ENCODE results near the gene LRRC7.

LRRC7 gene

DNA sequence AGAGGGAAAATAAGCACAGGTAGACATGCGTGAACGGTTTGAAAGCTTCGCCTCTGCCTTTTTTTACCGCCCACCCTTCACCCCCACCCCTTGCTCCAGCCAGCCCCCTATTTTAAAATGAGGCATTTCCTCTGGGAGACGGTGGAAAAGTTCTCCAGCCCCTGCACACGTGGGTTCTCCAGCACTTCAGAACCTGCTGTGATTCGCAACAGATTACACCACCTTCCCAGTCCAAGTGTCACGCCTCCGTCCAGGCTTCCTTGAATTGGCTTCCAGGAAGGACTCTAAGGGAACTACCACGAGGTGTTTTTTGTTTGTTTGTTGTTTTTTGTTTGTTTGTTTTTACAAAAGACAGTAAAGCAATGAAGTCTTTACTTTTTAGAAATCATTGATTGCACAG lies 2.6 kb downstream of the LRRC7 start:
- H3K4me3 ChIP-seq (ENCODE audit: low read depth, low read length): no peak overlapping the region
- H3K27ac ChIP-seq: no peak overlapping the region
- H3K36me3 ChIP-seq: no peaks in the 10 kb centered on the region
- H3K27me3 ChIP-seq (ENCODE audit: insufficient read depth, low read depth, severe bottlenecking): no peaks in the 10 kb centered on the region
- H3K9me3 ChIP-seq (ENCODE audit: severe bottlenecking): no peaks in the 10 kb centered on the region
- TF ChIP-seq, protein P1, sequence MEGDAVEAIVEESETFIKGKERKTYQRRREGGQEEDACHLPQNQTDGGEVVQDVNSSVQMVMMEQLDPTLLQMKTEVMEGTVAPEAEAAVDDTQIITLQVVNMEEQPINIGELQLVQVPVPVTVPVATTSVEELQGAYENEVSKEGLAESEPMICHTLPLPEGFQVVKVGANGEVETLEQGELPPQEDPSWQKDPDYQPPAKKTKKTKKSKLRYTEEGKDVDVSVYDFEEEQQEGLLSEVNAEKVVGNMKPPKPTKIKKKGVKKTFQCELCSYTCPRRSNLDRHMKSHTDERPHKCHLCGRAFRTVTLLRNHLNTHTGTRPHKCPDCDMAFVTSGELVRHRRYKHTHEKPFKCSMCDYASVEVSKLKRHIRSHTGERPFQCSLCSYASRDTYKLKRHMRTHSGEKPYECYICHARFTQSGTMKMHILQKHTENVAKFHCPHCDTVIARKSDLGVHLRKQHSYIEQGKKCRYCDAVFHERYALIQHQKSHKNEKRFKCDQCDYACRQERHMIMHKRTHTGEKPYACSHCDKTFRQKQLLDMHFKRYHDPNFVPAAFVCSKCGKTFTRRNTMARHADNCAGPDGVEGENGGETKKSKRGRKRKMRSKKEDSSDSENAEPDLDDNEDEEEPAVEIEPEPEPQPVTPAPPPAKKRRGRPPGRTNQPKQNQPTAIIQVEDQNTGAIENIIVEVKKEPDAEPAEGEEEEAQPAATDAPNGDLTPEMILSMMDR (IDR thresholded peaks at IDR 0.05; ENCODE audit: low read depth, low read length): no peak
- no peak for DNase-seq

DNA sequence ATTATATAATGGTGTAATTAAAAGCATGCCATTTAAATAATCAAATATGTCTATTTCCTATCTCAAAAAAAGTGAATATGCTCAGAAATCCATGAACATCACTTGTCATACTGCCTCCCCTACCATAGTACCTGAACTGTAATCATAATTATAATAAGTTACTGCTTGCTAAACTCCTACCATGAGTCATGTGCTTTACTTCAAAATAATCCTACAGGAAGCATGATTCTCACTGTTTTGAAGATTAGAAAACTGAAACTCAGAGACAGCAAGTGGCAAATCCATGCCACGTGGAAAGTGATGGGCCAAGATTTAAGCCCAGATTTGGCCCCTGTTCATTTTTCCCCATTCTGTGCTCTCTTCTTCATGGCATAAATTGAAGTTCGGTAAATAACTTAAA lies 5.2 kb downstream of the LRRC7 start:
- no peaks in the 10 kb centered on the region for H3K36me3 ChIP-seq
- no peak overlapping the region for H3K4me3 ChIP-seq (ENCODE audit: low read depth, low read length)
- no peak for DNase-seq
- TF ChIP-seq, protein P1 (IDR thresholded peaks at IDR 0.05; ENCODE audit: low read depth, low read length): no peak
- no peaks in the 10 kb centered on the region for H3K27me3 ChIP-seq (ENCODE audit: insufficient read depth, low read depth, severe bottlenecking)
- H3K9me3 ChIP-seq (ENCODE audit: severe bottlenecking): no peaks in the 10 kb centered on the region
- no peak overlapping the region for H3K27ac ChIP-seq

DNA sequence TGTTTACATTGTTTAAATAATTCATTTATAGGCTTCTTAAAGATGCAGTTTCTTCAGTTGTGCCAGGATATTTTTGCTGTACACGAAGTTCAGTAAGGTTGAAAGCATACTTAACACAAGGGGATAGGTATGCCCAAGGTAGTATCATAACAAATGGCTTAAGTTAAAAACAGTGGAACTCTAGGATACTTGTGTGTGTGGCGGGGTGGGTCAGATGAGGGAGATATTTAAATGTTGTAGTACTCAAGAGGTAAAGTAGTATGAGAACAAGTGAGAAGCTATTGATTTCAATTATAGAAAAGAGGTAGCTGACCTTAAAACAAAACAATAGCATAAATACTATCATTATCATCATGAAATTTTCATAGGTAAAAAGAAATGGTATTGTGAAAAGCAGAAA lies 6.2 kb downstream of the LRRC7 start:
- H3K4me3 ChIP-seq (ENCODE audit: low read depth, low read length): no peak overlapping the region
- no peaks in the 10 kb centered on the region for H3K27me3 ChIP-seq (ENCODE audit: insufficient read depth, low read depth, severe bottlenecking)
- no peaks in the 10 kb centered on the region for H3K36me3 ChIP-seq
- TF ChIP-seq, protein P1 (IDR thresholded peaks at IDR 0.05; ENCODE audit: low read depth, low read length): no peak
- no peaks in the 10 kb centered on the region for H3K9me3 ChIP-seq (ENCODE audit: severe bottlenecking)
- no peak overlapping the region for H3K27ac ChIP-seq
- no peak for DNase-seq

DNA sequence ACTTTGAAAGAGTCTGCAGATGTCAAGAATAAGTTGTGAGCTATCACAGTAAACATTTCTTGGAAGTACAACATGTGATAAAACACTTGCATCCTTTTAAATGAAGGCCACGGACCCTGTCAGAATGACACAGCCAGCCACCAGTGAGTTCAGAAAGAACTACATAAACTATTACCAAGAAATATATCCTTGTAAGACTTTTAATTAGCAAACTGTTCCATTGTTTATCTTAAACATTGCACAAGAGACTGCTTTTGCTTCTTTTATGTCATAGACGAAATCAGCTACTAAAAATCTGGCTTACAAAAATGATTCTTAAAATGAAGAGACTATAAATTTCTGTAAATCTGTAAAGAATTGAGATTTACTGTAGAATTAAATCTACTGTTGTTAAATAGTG lies 17.9 kb downstream of the LRRC7 start:
- Histone ChIP-seq H3K27ac (no peak overlapping the region), H3K4me3 (ENCODE audit: low read depth, low read length) (no peak overlapping the region), H3K9me3 (ENCODE audit: severe bottlenecking) (no peaks in the 10 kb centered on the region), H3K36me3 (no peaks in the 10 kb centered on the region), H3K27me3 (ENCODE audit: insufficient read depth, low read depth, severe bottlenecking) (no peaks in the 10 kb centered on the region)
- DNase-seq: no peak
- TF ChIP-seq, protein P1 (IDR thresholded peaks at IDR 0.05; ENCODE audit: low read depth, low read length): no peak

DNA sequence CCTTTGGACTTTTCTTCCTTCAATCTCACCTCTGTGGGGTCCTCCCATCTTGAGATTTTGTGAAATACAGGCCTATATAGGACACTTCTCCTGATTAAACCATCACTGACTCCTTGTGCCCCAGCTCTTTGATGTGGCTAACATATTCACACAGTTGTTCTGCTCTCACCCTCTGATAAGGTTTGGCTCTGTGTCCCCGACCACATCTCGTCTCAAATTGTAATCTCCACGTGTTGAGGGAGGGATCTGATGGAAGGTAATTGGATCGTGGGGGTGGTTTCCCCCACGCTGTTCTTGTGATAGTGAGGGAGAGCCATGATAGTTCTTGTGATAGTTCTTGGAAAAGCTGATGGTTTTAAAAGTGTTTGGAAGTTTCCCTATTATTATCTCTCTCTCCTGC lies 19.7 kb downstream of the LRRC7 start:
- DNase-seq: no peak
- no peaks in the 10 kb centered on the region for H3K27me3 ChIP-seq (ENCODE audit: insufficient read depth, low read depth, severe bottlenecking)
- TF ChIP-seq, protein P1 (IDR thresholded peaks at IDR 0.05; ENCODE audit: low read depth, low read length): no peak
- H3K4me3 ChIP-seq (ENCODE audit: low read depth, low read length): no peak overlapping the region
- no peaks in the 10 kb centered on the region for H3K36me3 ChIP-seq
- no peak overlapping the region for H3K27ac ChIP-seq
- H3K9me3 ChIP-seq (ENCODE audit: severe bottlenecking): no peaks in the 10 kb centered on the region

DNA sequence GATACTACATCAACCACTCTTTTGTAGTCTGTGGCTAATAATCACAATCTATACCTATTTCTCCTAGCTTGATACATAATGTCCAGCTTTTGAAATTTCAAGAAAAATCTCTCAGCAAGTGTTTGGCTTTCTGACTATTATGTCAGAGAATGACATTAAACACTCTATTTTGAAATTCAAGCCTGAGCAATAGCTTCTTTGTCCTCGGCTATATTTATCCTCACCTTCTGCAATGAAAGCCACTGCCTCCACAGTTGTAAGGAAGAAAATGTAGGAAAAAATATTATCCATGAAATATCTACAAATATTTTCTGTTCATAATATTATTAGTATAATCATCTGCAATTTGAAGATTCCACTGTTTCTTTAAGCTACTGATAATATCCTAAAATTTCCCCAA lies 22.1 kb downstream of the LRRC7 start:
- no peak for DNase-seq

More for the DNA sequence above, 22.1 kb downstream of the LRRC7 start:
- Histone ChIP-seq H3K9me3 (ENCODE audit: severe bottlenecking) (no peaks in the 10 kb centered on the region), H3K4me3 (ENCODE audit: low read depth, low read length) (no peak overlapping the region), H3K27ac (no peak overlapping the region), H3K27me3 (ENCODE audit: insufficient read depth, low read depth, severe bottlenecking) (no peaks in the 10 kb centered on the region), H3K36me3 (no peaks in the 10 kb centered on the region)
- TF ChIP-seq, protein P1 (IDR thresholded peaks at IDR 0.05; ENCODE audit: low read depth, low read length): no peak
